GM06990 (cell line): ENCODE measurements around the gene ANKH.

Source experiments
- DNase-seq: peaks from one replicate; pipeline ENCODE4 v3.0.0-alpha.2; 2011; ENCODE audit not compliant: insufficient read length; ENCODE audit errors: extremely low read depth
- H3K27me3 ChIP-seq: replicated peaks from 2 replicates; pipeline ENCODE4 v1.6.0; 2011; ENCODE audit warnings: low read length; ENCODE audit not compliant: control insufficient read depth, insufficient read depth
- H3K36me3 ChIP-seq: 2 replicates; pipeline ENCODE4 v1.5.1; 2011; ENCODE audit warnings: low read length; ENCODE audit not compliant: control insufficient read depth, insufficient read depth
- H3K4me3 ChIP-seq: replicated peaks from 2 replicates; pipeline ENCODE4 v1.5.1; 2011; ENCODE audit warnings: low read depth, mild to moderate bottlenecking, control low read depth, low read length
- CTCF ChIP-seq: IDR thresholded peaks from 2 replicates; pipeline ENCODE4 v1.5.1; 2011; ENCODE audit warnings: low read length, control low read depth, mild to moderate bottlenecking, inconsistent platforms; ENCODE audit not compliant: insufficient read depth, poor library complexity, severe bottlenecking

The ANKH gene

GRCh38 chr5:14787801-14788579, 83.6 kb downstream of the ANKH start:
- Histone ChIP-seq H3K4me3 (no peak overlapping the region), H3K36me3 (no peaks in the 10 kb centered on the region), H3K27me3 (no peaks in the 10 kb centered on the region)
- no peak for DNase-seq
- TF ChIP-seq CTCF: no peak

- Histone ChIP-seq H3K4me3 (no peak overlapping the region), H3K27me3 (no peaks in the 10 kb centered on the region), H3K36me3 (no peaks in the 10 kb centered on the region)
- no peak for TF ChIP-seq CTCF
- peak; percentile 21 for DNase-seq
Measured at GRCh38 chr5:14783691-14784090, 87.9 kb downstream of the ANKH start.

GRCh38 chr5:14782591-14782990, 89.0 kb downstream of the ANKH start:
- Histone ChIP-seq H3K36me3 (no peaks in the 10 kb centered on the region), H3K4me3 (no peak overlapping the region), H3K27me3 (no peaks in the 10 kb centered on the region)
- DNase-seq: no peak
- no peak for TF ChIP-seq CTCF

- Histone ChIP-seq H3K4me3 (no peak overlapping the region), H3K36me3 (no peaks in the 10 kb centered on the region), H3K27me3 (no peaks in the 10 kb centered on the region)
- no peak for TF ChIP-seq CTCF
- no peak for DNase-seq
Measured at GRCh38 chr5:14781106-14781505, 90.5 kb downstream of the ANKH start.

GRCh38 chr5:14779975-14780374, 91.6 kb downstream of the ANKH start:
- DNase-seq: no peak
- H3K27me3 ChIP-seq: no peaks in the 10 kb centered on the region
- H3K4me3 ChIP-seq: no peak overlapping the region
- TF ChIP-seq CTCF: no peak
- H3K36me3 ChIP-seq: no peaks in the 10 kb centered on the region

GRCh38 chr5:14778792-14779070, 92.8 kb downstream of the ANKH start:
- no peak for DNase-seq
- Histone ChIP-seq H3K4me3 (no peak overlapping the region), H3K36me3 (no peaks in the 10 kb centered on the region), H3K27me3 (no peaks in the 10 kb centered on the region)
- TF ChIP-seq CTCF: no peak
